Endothelial cell (in vitro differentiated cells): ENCODE data around the gene ZNF423. TPM values are rescaled to one million over a fixed set of nuclear protein-coding genes. Genes with fewer than 3 reads are reported as not detected.

Experiments
- DNase-seq: peaks from one replicate; pipeline ENCODE4 v3.0.0; 2021; ENCODE audit warnings: low spot score
- H3K27ac Mint-ChIP-seq: one replicate; pipeline ENCODE4 v1.8.0; 2021; ENCODE audit warnings: mixed read lengths, inconsistent platforms; ENCODE audit not compliant: unreplicated experiment
- H3K27me3 Mint-ChIP-seq: one replicate; pipeline ENCODE4 v1.8.0; 2021; ENCODE audit warnings: mild to moderate bottlenecking, moderate library complexity, mixed read lengths, inconsistent platforms; ENCODE audit not compliant: unreplicated experiment
- H3K36me3 Mint-ChIP-seq: one replicate; pipeline ENCODE4 v1.8.0; 2021; ENCODE audit warnings: mild to moderate bottlenecking, low read depth, mixed read lengths, inconsistent platforms; ENCODE audit not compliant: unreplicated experiment
- H3K4me1 Mint-ChIP-seq: one replicate; pipeline ENCODE4 v1.8.0; 2021; ENCODE audit warnings: mild to moderate bottlenecking, mixed read lengths, inconsistent platforms; ENCODE audit not compliant: unreplicated experiment
- H3K4me3 Mint-ChIP-seq: one replicate; pipeline ENCODE4 v1.8.0; 2021; ENCODE audit warnings: mild to moderate bottlenecking, mixed read lengths, inconsistent platforms; ENCODE audit not compliant: unreplicated experiment
- H3K9me3 Mint-ChIP-seq: one replicate; pipeline ENCODE4 v1.8.0; 2021; ENCODE audit warnings: mixed read lengths, inconsistent platforms; ENCODE audit not compliant: unreplicated experiment
- total RNA-seq: library from RNA; stranded (reverse); fragmentation: NEBNext Ultra II Directional; extraction: Animal tissue kit (Norgen Biotek cat#: 25700); gene quantifications from one replicate; pipeline ENCODE4 v1.2.1, GENCODE V29; 2021; ENCODE audit not compliant: unreplicated experiment
- TF ChIP-seq, protein P1 (sequence below): fragments of 200-600 bp; sonication (generic); IDR thresholded peaks from one replicate; pipeline ENCODE4 v1.5.0; 2021; ENCODE audit warnings: antibody characterized with exemption; ENCODE audit not compliant: unreplicated experiment

The ZNF423 gene
- total RNA-seq, 1 donor from 2014 or later, result 44.8 TPM

- no peak overlapping the region for H3K4me3 Mint-ChIP-seq
Measured at GRCh38 chr16:49455991-49456745, 399.7 kb downstream of the ZNF423 start.

DNA sequence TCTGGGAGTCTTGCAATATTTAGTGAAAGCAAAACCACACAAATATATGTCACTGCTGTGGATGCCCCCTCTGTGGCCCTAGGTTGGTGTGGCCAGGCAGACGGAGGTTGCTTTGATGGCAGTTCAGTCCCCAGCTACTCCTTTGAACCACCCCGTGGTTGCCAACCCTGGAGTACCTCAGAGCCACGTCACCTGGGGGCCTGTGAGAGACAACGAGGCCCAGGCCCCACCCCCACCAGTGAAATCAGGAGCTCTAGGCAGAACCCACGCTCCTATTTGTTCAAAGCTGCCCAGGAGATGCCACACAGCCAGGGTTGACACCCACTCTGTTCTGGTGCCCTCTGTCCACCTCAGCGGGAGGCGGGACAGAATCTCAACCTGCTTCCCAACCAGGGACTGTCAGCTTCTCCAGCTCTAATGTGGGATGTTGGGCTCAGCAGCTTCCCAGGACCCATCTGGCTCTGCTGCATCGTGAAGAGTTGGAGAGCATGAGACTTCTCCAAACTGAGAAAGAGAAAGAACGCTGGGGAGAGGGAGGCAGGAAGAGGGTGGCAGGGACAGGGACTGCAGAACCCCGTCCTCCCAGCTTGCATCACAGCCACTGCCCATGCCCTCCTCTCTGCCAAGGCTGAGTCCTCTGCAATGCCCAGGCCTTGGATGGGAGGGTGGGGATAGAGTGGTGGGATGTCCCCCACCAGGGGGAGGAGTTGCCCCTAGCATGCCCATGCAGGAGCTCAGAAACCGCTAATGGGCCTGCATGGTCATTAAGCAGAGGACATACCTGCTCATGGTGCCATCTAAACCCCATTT lies 400.5 kb downstream of the ZNF423 start:
- peaks cover 41% of the 10 kb centered on the region for H3K4me1 Mint-ChIP-seq
- H3K4me3 Mint-ChIP-seq, result no peak overlapping the region
- TF ChIP-seq, protein P1, sequence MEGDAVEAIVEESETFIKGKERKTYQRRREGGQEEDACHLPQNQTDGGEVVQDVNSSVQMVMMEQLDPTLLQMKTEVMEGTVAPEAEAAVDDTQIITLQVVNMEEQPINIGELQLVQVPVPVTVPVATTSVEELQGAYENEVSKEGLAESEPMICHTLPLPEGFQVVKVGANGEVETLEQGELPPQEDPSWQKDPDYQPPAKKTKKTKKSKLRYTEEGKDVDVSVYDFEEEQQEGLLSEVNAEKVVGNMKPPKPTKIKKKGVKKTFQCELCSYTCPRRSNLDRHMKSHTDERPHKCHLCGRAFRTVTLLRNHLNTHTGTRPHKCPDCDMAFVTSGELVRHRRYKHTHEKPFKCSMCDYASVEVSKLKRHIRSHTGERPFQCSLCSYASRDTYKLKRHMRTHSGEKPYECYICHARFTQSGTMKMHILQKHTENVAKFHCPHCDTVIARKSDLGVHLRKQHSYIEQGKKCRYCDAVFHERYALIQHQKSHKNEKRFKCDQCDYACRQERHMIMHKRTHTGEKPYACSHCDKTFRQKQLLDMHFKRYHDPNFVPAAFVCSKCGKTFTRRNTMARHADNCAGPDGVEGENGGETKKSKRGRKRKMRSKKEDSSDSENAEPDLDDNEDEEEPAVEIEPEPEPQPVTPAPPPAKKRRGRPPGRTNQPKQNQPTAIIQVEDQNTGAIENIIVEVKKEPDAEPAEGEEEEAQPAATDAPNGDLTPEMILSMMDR, result no peak
- DNase-seq, result no peak
- peaks cover 10% of the 10 kb centered on the region for H3K36me3 Mint-ChIP-seq
- H3K27ac Mint-ChIP-seq, result no peak overlapping the region
- no peaks in the 10 kb centered on the region for H3K9me3 Mint-ChIP-seq
- peaks cover 4% of the 10 kb centered on the region for H3K27me3 Mint-ChIP-seq

More at GRCh38 chr16:49455991-49456745, 399.7 kb downstream of the ZNF423 start:
- peaks cover 34% of the 10 kb centered on the region for H3K4me1 Mint-ChIP-seq
- DNase-seq, result no peak
- H3K36me3 Mint-ChIP-seq, result peaks cover 10% of the 10 kb centered on the region
- H3K27me3 Mint-ChIP-seq, result peaks cover 4% of the 10 kb centered on the region
- no peaks in the 10 kb centered on the region for H3K9me3 Mint-ChIP-seq
- TF ChIP-seq, protein P1, result no peak
- H3K27ac Mint-ChIP-seq, result no peak overlapping the region

- Mint-ChIP-seq H3K27me3 (peaks cover 4% of the 10 kb centered on the region), H3K4me3 (peak overlapping the region; percentile 51), H3K9me3 (no peaks in the 10 kb centered on the region), H3K36me3 (peaks cover 10% of the 10 kb centered on the region), H3K27ac (no peak overlapping the region), H3K4me1 (peaks cover 42% of the 10 kb centered on the region)
- no peak for DNase-seq
- TF ChIP-seq, protein P1, result no peak
Measured at GRCh38 chr16:49454426-49455180, 401.3 kb downstream of the ZNF423 start.

GRCh38 chr16:49453983-49454382 lies 401.9 kb downstream of the ZNF423 start:
- Mint-ChIP-seq H3K4me3 (no peak overlapping the region), H3K4me1 (peaks cover 42% of the 10 kb centered on the region), H3K9me3 (no peaks in the 10 kb centered on the region), H3K27me3 (peaks cover 4% of the 10 kb centered on the region), H3K36me3 (peaks cover 10% of the 10 kb centered on the region), H3K27ac (no peak overlapping the region)
- TF ChIP-seq, protein P1, result no peak
- no peak for DNase-seq
